HCEC 1CT (cell line): Measurements from ENCODE around the gene BRD4.

Source experiments
- DNase-seq: peaks from one replicate; pipeline ENCODE4 v3.0.0-alpha.2; 2017

Gene BRD4

DNA sequence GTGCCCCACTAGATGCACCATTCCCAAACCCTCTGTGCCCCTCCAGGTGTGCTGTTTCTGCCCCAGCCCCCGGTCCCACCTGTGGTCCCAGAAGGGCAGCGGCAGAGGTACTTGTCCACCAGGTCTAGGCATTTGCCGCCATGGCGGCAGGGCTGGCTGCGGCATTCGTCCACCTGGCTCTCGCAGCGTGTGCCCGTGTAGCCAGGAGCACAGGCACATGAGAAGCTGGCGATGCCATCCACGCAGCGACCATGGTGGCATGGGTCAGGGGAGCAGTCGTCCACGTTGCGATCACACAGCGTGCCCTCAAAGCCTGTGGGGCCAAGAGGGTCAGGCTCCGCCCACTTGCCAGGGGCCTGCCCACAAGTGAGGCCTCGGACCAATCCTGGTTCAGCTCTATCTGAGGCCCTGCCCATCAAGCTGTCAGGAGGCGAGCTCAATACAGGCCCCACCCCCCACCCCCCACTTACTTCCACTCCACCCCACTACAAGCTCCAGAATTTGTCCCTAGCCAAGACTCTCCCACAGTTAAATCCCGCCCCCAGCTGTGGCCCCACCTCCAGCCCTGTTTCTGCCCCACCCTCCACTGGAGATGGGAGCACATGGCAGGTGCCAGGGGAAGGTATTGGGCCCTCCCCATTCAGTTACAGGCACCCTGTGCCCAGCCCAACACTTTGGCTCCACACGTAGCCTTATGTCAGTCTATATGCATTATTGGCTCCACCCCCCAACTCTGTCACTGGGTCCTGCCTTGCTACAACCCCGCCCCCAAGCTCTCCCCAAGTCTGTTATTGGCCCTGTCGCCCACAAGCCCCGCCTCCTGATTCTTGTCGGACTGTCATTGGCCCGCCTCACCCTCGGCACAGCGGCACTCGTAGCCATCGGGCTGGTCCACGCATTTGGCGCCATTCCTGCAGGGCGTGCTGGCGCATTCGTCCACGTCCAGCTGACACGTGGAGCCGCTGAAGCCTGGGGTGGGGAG, 145.0 kb downstream of the BRD4 start:
- DNase-seq: no peak
